Endothelial cell of umbilical vein (primary cell): ENCODE measurements around the gene SOAT1. TPM values are rescaled to one million over a fixed set of nuclear protein-coding genes. Genes with fewer than 3 reads are reported as not detected.

ENCODE experiments used
- BruUV-seq: library from RNA; stranded (reverse); fragments of 400-500 nt; replicated peaks from 2 replicates; lab custom pipeline; 2021; lab: Mats Ljungman, UMichigan
- CTCF ChIA-PET: fragments of 300-600, 350-600 bp; sonication (Branson Sonifier 250); formaldehyde crosslinking; loops from one replicate; lab custom pipeline; 2021; ENCODE audit warnings: antibody characterized with exemption, inconsistent platforms; lab: Charles Lee
- POLR2A ChIA-PET: fragments of 300-600, 350-600 bp; sonication (Branson Sonifier 250); formaldehyde crosslinking; loops from one replicate; lab custom pipeline; 2021; ENCODE audit warnings: antibody characterized with exemption, inconsistent platforms; lab: Charles Lee
- DNase-seq: peaks from one replicate; pipeline ENCODE4 v3.0.0-alpha.2; 2011; ENCODE audit warnings: low read depth, low spot score
- FAIRE-seq: peaks from 2 replicates; lab custom pipeline; 2011; peaks lifted over from hg19 to GRCh38; lab: Jason Lieb, UNC
- H2AFZ ChIP-seq: 2 replicates; pipeline ENCODE4 v1.6.0; 2012; ENCODE audit warnings: low read depth, low read length, control low read depth, inconsistent platforms
- H3K27ac ChIP-seq: 2 replicates; pipeline ENCODE4 v1.5.1; 2011; ENCODE audit warnings: low read depth, mild to moderate bottlenecking, control low read depth, low read length, moderate library complexity; ENCODE audit not compliant: insufficient read depth
- H3K27me3 ChIP-seq, 2 experiments: 2 replicates each; pipeline versions ENCODE4 v1.6.0 to v1.6.1; 2011; ENCODE audit warnings: low read length in 2 of 2, mixed read lengths in 1 of 2; ENCODE audit not compliant: control insufficient read depth in 2 of 2, insufficient read depth in 2 of 2
- H3K36me3 ChIP-seq, 2 experiments: 2 replicates in 1 of 2; 3 replicates in 1 of 2; pipeline ENCODE4 v1.5.1; 2011; ENCODE audit warnings: low read length in 2 of 2, mild to moderate bottlenecking in 1 of 2, moderate library complexity in 1 of 2; ENCODE audit not compliant: control insufficient read depth in 2 of 2, insufficient read depth in 2 of 2; ENCODE audit errors: extremely low read depth in 1 of 2
- H3K4me1 ChIP-seq: 3 replicates; pipeline ENCODE4 v1.5.1; 2011; ENCODE audit warnings: mild to moderate bottlenecking, low read length; ENCODE audit not compliant: control insufficient read depth, insufficient read depth; ENCODE audit errors: extremely low read depth
- H3K4me2 ChIP-seq: 2 replicates; pipeline ENCODE4 v1.6.1; 2011; ENCODE audit warnings: low read length, control low read depth, mixed read lengths; ENCODE audit not compliant: insufficient read depth
- H3K4me3 ChIP-seq, 3 experiments: fragments of 200-600 bp in 1 of 3; sonication (generic), shearing (Covaris generic) in 1 of 3; replicated peaks in 1 of 3; 2 replicates each; pipeline ENCODE4 v1.5.1; 2011 to 2016; ENCODE audit warnings: control low read depth in 3 of 3, low read length in 3 of 3, mild to moderate bottlenecking in 2 of 3, inconsistent platforms in 1 of 3, low read depth in 1 of 3, moderate library complexity in 1 of 3; ENCODE audit not compliant: insufficient read depth in 1 of 3
- H3K79me2 ChIP-seq: 2 replicates; pipeline ENCODE4 v1.6.0; 2012; ENCODE audit warnings: low read length, inconsistent platforms; ENCODE audit not compliant: control insufficient read depth, insufficient read depth
- H3K9ac ChIP-seq: replicated peaks from 2 replicates; pipeline ENCODE3; 2011; ENCODE audit warnings: low read length, control low read depth; ENCODE audit not compliant: insufficient read depth; ENCODE audit errors: extremely low read depth
- H3K9me1 ChIP-seq: replicated peaks from 3 replicates; pipeline ENCODE4 v1.6.0; 2011; ENCODE audit warnings: mild to moderate bottlenecking, low read length; ENCODE audit not compliant: control insufficient read depth, insufficient read depth; ENCODE audit errors: extremely low read depth
- H3K9me3 ChIP-seq: replicated peaks from 2 replicates; pipeline ENCODE4 v1.5.1; 2012; ENCODE audit warnings: low read length, inconsistent platforms; ENCODE audit not compliant: control insufficient read depth, insufficient read depth
- H4K20me1 ChIP-seq: replicated peaks from 2 replicates; pipeline ENCODE3; 2011; ENCODE audit warnings: mild to moderate bottlenecking, low read length; ENCODE audit not compliant: control insufficient read depth, insufficient read depth; ENCODE audit errors: extremely low read depth
- CTCF ChIP-seq, 2 donors: IDR thresholded peaks; 1 replicate in 1 of 2; 2 replicates in 1 of 2; pipeline ENCODE4 v1.5.1; 2011; ENCODE audit warnings: low read length in 2 of 2, mild to moderate bottlenecking in 2 of 2, moderate library complexity in 2 of 2, control low read depth in 1 of 2, inconsistent platforms in 1 of 2, low read depth in 1 of 2; ENCODE audit not compliant: insufficient read depth in 1 of 2; ENCODE audit errors: extremely low read depth in 1 of 2
- EZH2 ChIP-seq: IDR thresholded peaks from 2 replicates; pipeline ENCODE4 v1.6.1; 2012; ENCODE audit warnings: borderline replicate concordance, low read depth, mild to moderate bottlenecking, moderate library complexity, low read length, inconsistent platforms; ENCODE audit not compliant: severe bottlenecking
- FOS ChIP-seq: IDR thresholded peaks from 2 replicates; pipeline ENCODE4 v1.6.1; 2011; ENCODE audit warnings: mild to moderate bottlenecking, low read length, moderate library complexity, borderline replicate concordance; ENCODE audit not compliant: insufficient read depth
- GATA2 ChIP-seq: IDR thresholded peaks from 2 replicates; pipeline ENCODE4 v1.7.0; 2011; ENCODE audit warnings: low read depth, mild to moderate bottlenecking, moderate library complexity, mixed read lengths, low read length; ENCODE audit not compliant: insufficient read length, insufficient read depth
- JUN ChIP-seq: IDR thresholded peaks from 2 replicates; pipeline ENCODE4 v1.6.1; 2011; ENCODE audit warnings: borderline replicate concordance, low read depth; ENCODE audit not compliant: insufficient read length, insufficient read depth
- MAX ChIP-seq: IDR thresholded peaks from 2 replicates; pipeline ENCODE4 v1.6.1; 2011; ENCODE audit not compliant: insufficient read depth, insufficient read length
- MYC ChIP-seq: IDR thresholded peaks from one replicate; pipeline ENCODE4 v1.6.1; 2011; ENCODE audit warnings: mild to moderate bottlenecking, low read depth, low read length
- POLR2A ChIP-seq: IDR thresholded peaks from 2 replicates; pipeline ENCODE4 v1.6.1; 2012; ENCODE audit warnings: low read depth, mild to moderate bottlenecking, control low read depth, low read length
- POLR2AphosphoS5 ChIP-seq: IDR thresholded peaks from 2 replicates; pipeline ENCODE4 v1.6.1; 2012; ENCODE audit warnings: low read depth, mild to moderate bottlenecking, control low read depth, low read length, moderate library complexity; ENCODE audit not compliant: insufficient read depth
- dilution Hi-C: fragments of 300-500 bp; cut with MboI; formaldehyde crosslinking; loops from one replicate; pipeline ENCODE4 v1.15.0; 2019; ENCODE audit warnings: low sequenced_read_pairs; ENCODE audit not compliant: extremely low pct_ligation_motif_present
- intact Hi-C: fragments of 100-400 bp; cut with micrococcal nuclease; formaldehyde crosslinking; loops from one replicate; pipeline ENCODE4 v1.10.0; 2022
- polyA plus RNA-seq, 4 experiments: library from polyadenylated mRNA; depleted of rRNA in 3 of 4; stranded (reverse) in 3 of 4; unstranded in 1 of 4; fragments of >200 nt; gene quantifications; 2 replicates each; pipeline versions ENCODE4 v1.2.1 to v1.2.3, GENCODE V29; 2011 to 2012; ENCODE audit warnings: missing spikeins in 1 of 4
- total RNA-seq: library from RNA; stranded (reverse); gene quantifications from 2 replicates; pipeline ENCODE4 v1.2.3, GENCODE V29; 2021

SOAT1 gene
- total and polyA plus RNA-seq, 2 donors (not counting 3 experiments of a cell fraction or from before 2014, with no cell fraction given), result 14.0 to 38.2 TPM

- Histone ChIP-seq H3K4me2 (no peak overlapping the region), H2AFZ (no peak overlapping the region), H3K9me1 (no peaks in the 10 kb centered on the region), H3K4me3 (no peak overlapping the region), H3K9ac (no peak overlapping the region), H3K27me3 (no peaks in the 10 kb centered on the region), H3K27ac (no peak overlapping the region), H3K79me2 (peaks cover 13% of the 10 kb centered on the region), H4K20me1 (no peaks in the 10 kb centered on the region), H3K4me1 (no peaks in the 10 kb centered on the region), H3K36me3 (no peaks in the 10 kb centered on the region), H3K9me3 (no peaks in the 10 kb centered on the region)
- intact Hi-C loops, result no loop called here
- DNase-seq (no peak), FAIRE-seq (no peak)
- BruUV-seq, result no TSS peak
- no peak for TF ChIP-seq POLR2AphosphoS5
- no peak for TF ChIP-seq POLR2A
- no peak for TF ChIP-seq MAX
- no peak for TF ChIP-seq JUN
- no peak for TF ChIP-seq GATA2
- TF ChIP-seq EZH2, result no peak
- no peak for TF ChIP-seq MYC
- no peak for TF ChIP-seq CTCF (IDR thresholded peaks at IDR 0.05; ENCODE audit: extremely low read depth in 1 of 2, insufficient read depth in 1 of 2, low read depth in 1 of 2, low read length in 2 of 2)
- TF ChIP-seq FOS, result no peak
- dilution Hi-C loops, result no loop called here
- ChIA-PET POLR2A (no interaction called here), CTCF (no interaction called here)
Measured at GRCh38 chr1:179321533-179322216, 28.1 kb downstream of the SOAT1 start.
